Heart left ventricle (tissue), 16 donors: Measurements from ENCODE around the gene SRPK2. TPM values are rescaled to one million over a fixed set of nuclear protein-coding genes. Genes with fewer than 3 reads are reported as not detected.

Source experiments
- ATAC-seq, 4 donors: fragments of 200-7000 bp; cut with Tn5 transposase; one replicate each; pipeline ENCODE4 v1.9.1; 2020 to 2022; ENCODE audit warnings: moderate library complexity in 4 of 4, mild to moderate bottlenecking in 3 of 4, moderate number of reproducible peaks in 1 of 4
- DNase-seq, 5 donors: peaks; one replicate each; pipeline ENCODE4 v3.0.0-alpha.2; 2020
- H3K27ac ChIP-seq, 12 donors: fragments of 200-600 bp; sonication (generic) in 4 of 12; one replicate each; pipeline versions ENCODE4 v1.5.0 to v1.8.0; 2016 to 2022; ENCODE audit warnings: mild to moderate bottlenecking in 2 of 12
- H3K27me3 ChIP-seq, 9 donors: fragments of 200-600 bp; sonication (generic) in 2 of 9; one replicate each; pipeline versions ENCODE4 v1.5.1 to v1.8.0; 2016 to 2022; ENCODE audit warnings: mild to moderate bottlenecking in 3 of 9
- H3K36me3 ChIP-seq, 9 donors: fragments of 200-600 bp; sonication (generic) in 2 of 9; one replicate each; pipeline versions ENCODE4 v1.5.0 to v1.8.0; 2018 to 2022; ENCODE audit warnings: mild to moderate bottlenecking in 2 of 9
- H3K4me1 ChIP-seq, 12 donors: fragments of 200-600 bp; sonication (generic) in 4 of 12; one replicate each; pipeline versions ENCODE4 v1.5.0 to v1.8.0; 2016 to 2022; ENCODE audit warnings: mild to moderate bottlenecking in 3 of 12
- H3K4me3 ChIP-seq, 12 donors: fragments of 200-600 bp; sonication (generic) in 4 of 12; one replicate each; pipeline versions ENCODE4 v1.5.0 to v1.8.0; 2017 to 2022; ENCODE audit warnings: mild to moderate bottlenecking in 9 of 12, moderate library complexity in 4 of 12
- H3K9me3 ChIP-seq, 12 donors: fragments of 200-600 bp; sonication (generic) in 4 of 12; one replicate each; pipeline versions ENCODE4 v1.5.0 to v1.8.0; 2016 to 2022; ENCODE audit warnings: mild to moderate bottlenecking in 1 of 12
- POLR2A ChIP-seq, 2 donors: fragments of 450-650 bp; IDR thresholded peaks; one replicate each; pipeline ENCODE4 v1.6.1; 2017; ENCODE audit warnings: antibody characterized with exemption in 2 of 2, mild to moderate bottlenecking in 2 of 2, moderate library complexity in 2 of 2
- WGBS, 4 donors: extraction: QIAGEN DNeasy Blood & Tissue Kit in 2 of 4; methylation state at CpG; one replicate each; pipeline versions ENCODE4 v1.1.5 to v1.1.7; 2013 to 2018; 5-methylcytosine and 5-hydroxymethylcytosine counted together
- intact Hi-C, 10 donors: fragments of 100-400 bp; cut with DNase I; formaldehyde crosslinking; loops; one replicate each; pipeline versions ENCODE4 v1.11.1 to v1.14.2; 2022
- polyA plus RNA-seq, 2 donors: library from polyadenylated mRNA; stranded (reverse); fragments of 200-250 nt; gene quantifications; one replicate each; pipeline ENCODE4 v1.2.3, GENCODE V29; 2013
- total RNA-seq, 9 donors: library from RNA; depleted of rRNA in 2 of 9; stranded (reverse); fragments of >200 nt in 2 of 9; fragmentation: NEBNext Ultra II Directional in 3 of 9; extraction: Animal tissue kit (Norgen Biotek cat#: 25700) in 3 of 9; gene quantifications; one replicate each; pipeline versions ENCODE4 v1.1.0 to v1.2.4, GENCODE V29; 2016 to 2023
- TF ChIP-seq, protein P1 (sequence below), 12 donors: fragments of 200-600 bp; sonication (generic) in 4 of 12; IDR thresholded peaks; one replicate each; pipeline versions ENCODE4 v1.5.0 to v1.8.0; 2018 to 2022; ENCODE audit warnings: antibody characterized with exemption in 12 of 12, mild to moderate bottlenecking in 5 of 12
- donor health status: ischemic (EF 13 %, LVEDD 7.1; RV severe dilation, severe dysfunction).
- donor health status: healthy with polysubstance abuse.
- donor health status: DM: no; HTN: yes; CAD: no.
- donor health status: DM: no; HTN: no; CAD: no.
- donor health status: ischemic (EF 25% LVEDD 6.9; RV normal size, moderate dysfunction).
- donor health status: ischemic (EF 25% LVEDD 5.7; RV mildly dilated, moderate dysfunction).
- donor health status: healthy.
- donor health status: DM: yes; HTN: yes; CAD: no.
- donor health status: ischemic (EF 35%, LVEDD 5.7; RV mildly dilated, moderate dysfunction).
- donor health status: nonischemic (EF 11% LVEDD 7.7; RV severe dilation, severe dysfunction).
- donor health status: DM: yes; HTN: yes; CAD: no.
- donor health status: PGD.
- donor health status: ischemic (EF 29% LVEDD 5.4; RV normal size, mild dysfunction).
- donor health status: nonischemic (EF 23%, LVEDD 6.1; RV moderate dilation, normal function).

Gene SRPK2
- total and polyA plus RNA-seq, 11 donors: 8.6 to 42.4 (median 33.5) TPM

DNA sequence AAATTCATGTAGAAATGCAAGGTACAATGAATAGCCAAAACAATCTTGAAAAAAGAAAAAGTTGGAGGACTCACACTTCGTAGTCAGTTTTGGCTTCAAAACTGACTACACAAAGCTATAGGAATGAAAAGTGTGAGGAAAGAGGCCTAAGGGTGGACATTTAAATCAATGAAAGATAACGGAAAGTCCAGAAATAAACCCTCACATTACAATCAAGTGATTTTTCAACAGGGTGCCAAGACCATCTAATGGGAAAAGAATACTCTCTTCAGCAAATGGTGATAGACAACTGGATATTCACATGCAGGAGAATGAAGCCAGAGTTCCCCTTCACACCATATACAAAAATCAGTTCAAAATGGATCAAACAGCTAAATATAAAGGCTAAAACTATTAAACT, 106.8 kb downstream of the SRPK2 start:
- no peaks in the 10 kb centered on the region for H3K27me3 ChIP-seq
- intact Hi-C loops: no loop called here
- no peaks in the 10 kb centered on the region for H3K36me3 ChIP-seq
- H3K27ac ChIP-seq: no peak overlapping the region
- TF ChIP-seq, protein P1, sequence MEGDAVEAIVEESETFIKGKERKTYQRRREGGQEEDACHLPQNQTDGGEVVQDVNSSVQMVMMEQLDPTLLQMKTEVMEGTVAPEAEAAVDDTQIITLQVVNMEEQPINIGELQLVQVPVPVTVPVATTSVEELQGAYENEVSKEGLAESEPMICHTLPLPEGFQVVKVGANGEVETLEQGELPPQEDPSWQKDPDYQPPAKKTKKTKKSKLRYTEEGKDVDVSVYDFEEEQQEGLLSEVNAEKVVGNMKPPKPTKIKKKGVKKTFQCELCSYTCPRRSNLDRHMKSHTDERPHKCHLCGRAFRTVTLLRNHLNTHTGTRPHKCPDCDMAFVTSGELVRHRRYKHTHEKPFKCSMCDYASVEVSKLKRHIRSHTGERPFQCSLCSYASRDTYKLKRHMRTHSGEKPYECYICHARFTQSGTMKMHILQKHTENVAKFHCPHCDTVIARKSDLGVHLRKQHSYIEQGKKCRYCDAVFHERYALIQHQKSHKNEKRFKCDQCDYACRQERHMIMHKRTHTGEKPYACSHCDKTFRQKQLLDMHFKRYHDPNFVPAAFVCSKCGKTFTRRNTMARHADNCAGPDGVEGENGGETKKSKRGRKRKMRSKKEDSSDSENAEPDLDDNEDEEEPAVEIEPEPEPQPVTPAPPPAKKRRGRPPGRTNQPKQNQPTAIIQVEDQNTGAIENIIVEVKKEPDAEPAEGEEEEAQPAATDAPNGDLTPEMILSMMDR (IDR thresholded peaks at IDR 0.05): no peak
- TF ChIP-seq POLR2A (IDR thresholded peaks at IDR 0.05): no peak
- no peak for ATAC-seq
- H3K9me3 ChIP-seq: no peaks in the 10 kb centered on the region
- no peak for DNase-seq
- peaks cover 0 to 21% (median 6%) of the 10 kb centered on the region in 12 donors for H3K4me1 ChIP-seq
- 46 to 85% (median 70%) methylated on average over 2 of the region's 2 CpGs for WGBS, 4 donors
- H3K4me3 ChIP-seq: no peak overlapping the region

DNA sequence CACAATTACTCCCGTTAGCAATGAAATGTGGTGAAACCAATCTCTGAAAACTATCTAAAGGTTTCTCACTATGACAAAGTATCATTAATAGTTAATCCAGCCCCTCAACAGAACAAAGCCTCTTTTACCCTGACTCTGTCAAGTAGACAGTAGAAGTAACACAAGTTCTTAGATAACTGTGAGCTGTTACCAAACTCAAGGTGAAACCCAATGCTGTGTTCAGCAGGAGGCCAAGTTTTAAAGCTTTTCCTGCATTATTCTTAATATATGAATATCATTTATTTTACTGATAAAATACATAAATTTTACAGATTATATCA, 109.1 kb downstream of the SRPK2 start:
- Histone ChIP-seq H3K9me3 (no peaks in the 10 kb centered on the region), H3K4me1 (peaks cover 0 to 18% (median 6%) of the 10 kb centered on the region in 12 donors), H3K27me3 (no peaks in the 10 kb centered on the region), H3K36me3 (no peaks in the 10 kb centered on the region), H3K4me3 (no peak overlapping the region), H3K27ac (no peak overlapping the region)
- TF ChIP-seq, protein P1 (IDR thresholded peaks at IDR 0.05): no peak
- TF ChIP-seq POLR2A (IDR thresholded peaks at IDR 0.05): no peak
- 54 to 82% (median 76%) methylated on average over 1 of the region's 1 CpG for WGBS, 4 donors
- intact Hi-C loops: no loop called here
- DNase-seq (no peak), ATAC-seq (no peak)

DNA sequence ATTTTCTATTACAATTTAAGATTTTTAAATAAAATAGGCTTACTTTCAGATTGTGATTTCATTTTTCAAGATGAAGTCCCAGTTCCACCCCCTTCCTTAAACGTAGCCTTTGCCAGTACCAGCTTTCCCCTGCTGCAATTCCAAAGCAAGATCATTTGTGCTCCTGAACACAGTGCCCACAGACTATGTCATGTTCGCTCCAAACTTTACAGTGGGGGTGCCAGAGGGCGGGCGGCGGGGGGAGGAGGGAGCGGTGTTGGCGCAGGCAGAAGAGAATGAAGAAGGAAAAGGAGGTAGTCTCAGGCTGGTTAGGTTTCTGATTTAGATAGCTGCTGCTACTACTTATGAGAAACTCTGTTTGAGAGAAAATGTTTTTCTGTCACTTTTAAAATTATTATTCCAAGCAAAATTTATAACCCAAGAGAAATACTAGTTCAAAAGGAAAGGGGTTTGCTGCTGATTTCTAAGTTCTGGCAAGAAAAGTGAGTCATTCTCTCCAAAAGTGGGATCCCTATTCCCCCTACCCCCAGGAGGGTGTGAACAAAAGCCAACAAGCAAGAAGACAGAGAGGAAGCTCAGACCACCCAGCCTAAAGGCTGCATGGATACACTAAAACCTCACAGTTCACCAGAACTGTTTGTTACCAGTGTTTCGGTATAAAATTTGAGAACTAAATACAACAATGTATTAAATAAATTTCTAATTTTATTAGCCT, 109.6 kb downstream of the SRPK2 start:
- TF ChIP-seq, protein P1 (IDR thresholded peaks at IDR 0.05): no peak
- no peak for TF ChIP-seq POLR2A (IDR thresholded peaks at IDR 0.05)
- 80 to 86% (median 82%) methylated on average over 8 of the region's 8 CpGs for WGBS, 4 donors
- intact Hi-C loops: no loop called here
- peaks cover 0 to 14% (median 5%) of the 10 kb centered on the region in 12 donors for H3K4me1 ChIP-seq
- no peaks in the 10 kb centered on the region for H3K36me3 ChIP-seq
- ATAC-seq (no peak), DNase-seq (no peak)
- no peaks in the 10 kb centered on the region for H3K9me3 ChIP-seq
- no peaks in the 10 kb centered on the region for H3K27me3 ChIP-seq
- no peak overlapping the region for H3K27ac ChIP-seq
- H3K4me3 ChIP-seq: no peak overlapping the region

DNA sequence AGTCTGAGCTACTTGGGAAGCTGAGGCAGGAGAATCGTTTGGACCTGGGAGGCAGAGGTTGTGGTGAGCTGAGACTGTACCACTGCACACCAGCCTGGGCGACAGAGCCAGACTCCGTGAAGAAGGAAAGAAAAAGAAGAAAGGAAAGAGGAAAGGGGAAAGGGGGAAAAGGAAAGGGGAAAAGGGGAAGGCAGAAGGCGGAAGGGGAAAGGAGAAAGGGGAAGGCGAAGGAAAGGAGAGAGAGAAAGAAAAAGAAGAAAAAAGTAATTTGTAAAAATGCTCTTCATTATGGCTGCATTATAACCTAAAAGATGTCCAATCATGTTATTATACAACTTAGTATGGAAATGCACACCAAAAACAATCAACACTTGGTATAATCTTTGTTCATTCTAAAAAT, 110.2 kb downstream of the SRPK2 start:
- no peak for ATAC-seq
- DNase-seq: no peak

More for the DNA sequence above, 110.2 kb downstream of the SRPK2 start:
- 87 to 95% (median 89%) methylated on average over 5 of the region's 5 CpGs for WGBS, 4 donors
- H3K27ac ChIP-seq: no peak overlapping the region
- H3K4me3 ChIP-seq: no peak overlapping the region
- no peaks in the 10 kb centered on the region for H3K36me3 ChIP-seq
- no peaks in the 10 kb centered on the region for H3K9me3 ChIP-seq
- intact Hi-C loops: no loop called here
- peaks cover 0 to 14% (median 4%) of the 10 kb centered on the region in 12 donors for H3K4me1 ChIP-seq
- TF ChIP-seq POLR2A (IDR thresholded peaks at IDR 0.05): no peak
- TF ChIP-seq, protein P1 (IDR thresholded peaks at IDR 0.05): no peak
- no peaks in the 10 kb centered on the region for H3K27me3 ChIP-seq
